ENCODE data around the gene LMAN2L. TPM values are rescaled to one million over a fixed set of nuclear protein-coding genes. Genes with fewer than 3 reads are reported as not detected.

LMAN2L gene
- total and polyA plus RNA-seq, 8 donors: 1.4 to 17.1 (median 6.0) TPM

DNA sequence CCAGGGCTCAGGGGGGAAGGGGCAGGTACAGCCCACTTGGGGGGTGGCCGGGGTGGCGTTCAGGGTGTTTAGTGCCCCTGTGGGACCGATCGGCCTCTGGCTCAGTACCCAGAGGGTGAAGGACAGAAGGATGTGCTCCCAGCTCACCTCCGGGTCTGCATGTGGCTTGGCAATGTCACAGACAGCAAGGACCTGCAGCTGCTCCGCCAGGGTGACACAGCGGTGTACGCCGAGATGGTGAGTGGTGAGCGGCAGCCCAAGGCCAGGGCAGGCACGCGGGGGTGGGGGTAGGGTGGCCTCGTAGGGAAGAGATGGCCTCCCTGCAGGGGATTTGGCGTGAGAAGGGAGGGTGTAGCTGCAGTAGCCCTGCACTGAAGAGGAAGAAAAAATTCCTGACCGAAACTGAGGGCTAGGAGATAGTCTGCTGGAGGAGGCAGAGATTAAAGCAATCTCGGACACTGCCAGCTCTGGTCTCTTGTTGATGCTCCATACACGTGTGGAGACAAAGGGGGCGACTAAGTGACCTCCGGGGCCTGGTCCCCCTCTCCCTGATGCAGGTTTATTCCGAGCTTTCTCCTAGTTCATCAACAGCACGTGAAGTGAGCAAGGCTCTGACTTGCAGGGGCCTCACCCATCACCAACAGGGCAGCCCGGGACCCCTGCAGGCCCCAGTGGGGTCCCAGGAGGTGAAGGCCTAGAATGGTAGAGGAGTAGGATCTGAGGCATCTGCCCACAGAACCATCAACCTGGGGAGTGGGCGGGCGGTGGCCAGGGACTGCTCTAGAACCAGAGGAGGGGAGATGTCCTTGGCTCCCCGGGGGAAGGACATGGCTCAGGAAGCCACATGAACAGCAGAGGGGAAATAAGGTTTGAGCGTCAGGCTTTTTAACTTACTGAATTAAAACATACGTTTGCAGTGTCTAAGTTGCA is 51.9 kb downstream of the LMAN2L start:
- TF ChIP-seq POLR2A (IDR thresholded peaks at IDR 0.05) (no peak), POLR2AphosphoS5 (IDR thresholded peaks at IDR 0.05) (no peak), EP300 (IDR thresholded peaks at IDR 0.05) (no peak)
- TF ChIP-seq, protein P1, sequence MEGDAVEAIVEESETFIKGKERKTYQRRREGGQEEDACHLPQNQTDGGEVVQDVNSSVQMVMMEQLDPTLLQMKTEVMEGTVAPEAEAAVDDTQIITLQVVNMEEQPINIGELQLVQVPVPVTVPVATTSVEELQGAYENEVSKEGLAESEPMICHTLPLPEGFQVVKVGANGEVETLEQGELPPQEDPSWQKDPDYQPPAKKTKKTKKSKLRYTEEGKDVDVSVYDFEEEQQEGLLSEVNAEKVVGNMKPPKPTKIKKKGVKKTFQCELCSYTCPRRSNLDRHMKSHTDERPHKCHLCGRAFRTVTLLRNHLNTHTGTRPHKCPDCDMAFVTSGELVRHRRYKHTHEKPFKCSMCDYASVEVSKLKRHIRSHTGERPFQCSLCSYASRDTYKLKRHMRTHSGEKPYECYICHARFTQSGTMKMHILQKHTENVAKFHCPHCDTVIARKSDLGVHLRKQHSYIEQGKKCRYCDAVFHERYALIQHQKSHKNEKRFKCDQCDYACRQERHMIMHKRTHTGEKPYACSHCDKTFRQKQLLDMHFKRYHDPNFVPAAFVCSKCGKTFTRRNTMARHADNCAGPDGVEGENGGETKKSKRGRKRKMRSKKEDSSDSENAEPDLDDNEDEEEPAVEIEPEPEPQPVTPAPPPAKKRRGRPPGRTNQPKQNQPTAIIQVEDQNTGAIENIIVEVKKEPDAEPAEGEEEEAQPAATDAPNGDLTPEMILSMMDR (IDR thresholded peaks at IDR 0.05): no peak
- no peak for DNase-seq
- Histone ChIP-seq H3K27me3 (peaks cover 0 to 9% (median 0%) of the 10 kb centered on the region in 3 donors), H3K4me1 (peaks cover 5 to 14% (median 12%) of the 10 kb centered on the region in 4 donors), H3K27ac (no peak overlapping the region), H3K36me3 (no peaks in the 10 kb centered on the region), H3K9me3 (no peaks in the 10 kb centered on the region), H3K4me3 (no peak overlapping the region)
- intact Hi-C loops (cut with DNase I; ENCODE audit: low total_unique reads): no loop called here
- 85 to 92% (median 85%) methylated on average over 26 to 27 of the region's 27 CpGs for WGBS, 5 donors

DNA sequence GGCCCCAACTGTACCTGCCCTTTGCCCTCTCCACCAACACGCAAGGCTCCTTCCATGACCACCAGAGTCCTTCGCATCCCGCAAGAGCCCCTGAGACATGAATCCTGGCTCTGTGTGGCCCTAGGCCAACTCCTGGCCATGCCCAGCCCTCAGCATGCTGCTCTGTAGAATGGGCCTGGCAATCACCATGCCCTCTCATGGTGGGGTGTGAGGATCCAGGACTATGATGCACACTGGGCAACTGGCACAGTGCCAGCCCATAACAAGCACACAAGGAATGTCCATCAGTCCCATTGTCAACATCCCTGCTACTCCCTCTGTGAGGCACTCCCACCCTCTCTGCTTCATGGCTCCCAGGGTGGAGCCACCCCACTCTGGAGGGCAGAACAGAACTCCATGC is 52.6 kb downstream of the LMAN2L start:
- Histone ChIP-seq H3K9me3 (no peaks in the 10 kb centered on the region), H3K27me3 (peaks cover 0 to 9% (median 0%) of the 10 kb centered on the region in 3 donors), H3K4me1 (peaks cover 5 to 14% (median 12%) of the 10 kb centered on the region in 4 donors), H3K27ac (no peak overlapping the region), H3K4me3 (no peak overlapping the region), H3K36me3 (no peaks in the 10 kb centered on the region)
- DNase-seq: no peak
- TF ChIP-seq EP300 (IDR thresholded peaks at IDR 0.05) (no peak), POLR2A (IDR thresholded peaks at IDR 0.05) (no peak), POLR2AphosphoS5 (IDR thresholded peaks at IDR 0.05) (no peak)
- TF ChIP-seq, protein P1 (IDR thresholded peaks at IDR 0.05): no peak
- WGBS, 5 donors: 96 to 100% (median 98%) methylated on average over 3 of the region's 3 CpGs
- intact Hi-C loops (cut with DNase I; ENCODE audit: low total_unique reads): no loop called here

DNA sequence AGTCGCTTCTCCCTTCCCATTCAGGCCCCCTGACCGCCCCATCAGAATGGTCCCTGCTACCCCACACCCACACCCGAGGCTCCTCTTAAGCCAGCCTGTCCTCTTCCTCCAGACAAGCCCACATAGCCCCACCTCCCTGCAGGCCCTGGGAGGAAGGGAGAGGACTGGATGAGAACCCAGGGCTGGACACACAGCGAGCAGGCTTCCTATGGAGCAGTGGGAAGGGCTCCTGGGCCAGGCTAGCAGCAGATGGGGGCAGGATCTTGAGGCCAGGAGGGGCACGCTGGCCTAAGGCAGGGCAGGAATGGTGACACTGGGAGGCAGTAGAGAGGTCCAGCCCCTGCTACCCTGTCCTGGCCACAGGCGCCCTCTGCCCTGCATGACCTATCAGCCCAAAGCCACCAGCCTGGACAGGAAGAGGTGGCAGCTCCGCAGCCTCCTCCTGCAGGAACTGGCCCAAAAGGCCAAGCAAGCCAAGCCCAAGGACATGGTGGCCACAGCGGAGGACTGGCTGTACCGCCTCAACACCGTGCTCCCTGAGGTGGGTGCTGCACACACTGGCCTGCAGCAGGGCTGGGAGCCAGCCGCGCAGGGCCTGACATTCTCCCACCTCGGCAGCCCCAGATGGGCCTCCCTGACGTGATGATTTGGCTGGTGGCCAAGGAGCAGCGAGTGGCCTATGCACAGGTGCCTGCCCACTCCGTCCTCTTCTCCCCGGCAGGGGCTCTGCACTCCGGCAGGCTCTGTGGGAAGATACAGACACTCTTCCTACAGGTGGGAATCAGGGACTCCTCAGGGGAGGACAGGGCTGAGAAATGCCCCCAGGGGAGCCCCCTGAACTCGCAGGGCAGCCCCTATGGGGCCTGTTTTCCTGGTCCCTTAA is 54.0 kb downstream of the LMAN2L start:
- TF ChIP-seq EP300 (IDR thresholded peaks at IDR 0.05) (no peak), POLR2A (IDR thresholded peaks at IDR 0.05) (no peak), POLR2AphosphoS5 (IDR thresholded peaks at IDR 0.05) (no peak)
- TF ChIP-seq, protein P1 (IDR thresholded peaks at IDR 0.05): no peak
- peaks cover 0 to 9% (median 0%) of the 10 kb centered on the region in 3 donors for H3K27me3 ChIP-seq
- intact Hi-C loops (cut with DNase I; ENCODE audit: low total_unique reads): no loop called here
- WGBS, 5 donors: 48 to 64% (median 52%) methylated on average over 14 to 19 of the region's 19 CpGs
- H3K27ac ChIP-seq: no peak overlapping the region
- DNase-seq: peak in 1 of 2 donors; percentile 92
- no peak overlapping the region for H3K4me3 ChIP-seq
- peaks cover 5 to 15% (median 13%) of the 10 kb centered on the region in 4 donors for H3K4me1 ChIP-seq
- H3K9me3 ChIP-seq: no peaks in the 10 kb centered on the region
- no peaks in the 10 kb centered on the region for H3K36me3 ChIP-seq
